Smooth muscle cell (in vitro differentiated cells): ENCODE results near the gene FALEC. TPM values are rescaled to one million over a fixed set of nuclear protein-coding genes. Genes with fewer than 3 reads are reported as not detected.

Experiments
- DNase-seq: peaks from one replicate; lab custom pipeline; 2025; ENCODE audit not compliant: unreplicated experiment; lab: John Stamatoyannopoulos, UW
- H2AFZ ChIP-seq: fragments of 200-600 bp; sonication (generic); 2 replicates; pipeline ENCODE4 v1.6.0; 2016; ENCODE audit warnings: antibody characterized with exemption, low read depth, mild to moderate bottlenecking
- H3F3A ChIP-seq: fragments of 200-600 bp; sonication (generic); 2 replicates; pipeline ENCODE4 v1.6.0; 2017; ENCODE audit warnings: antibody characterized with exemption, low read depth
- H3K27ac ChIP-seq: fragments of 200-600 bp; sonication (generic); 2 replicates; pipeline ENCODE4 v1.5.1; 2016; ENCODE audit warnings: low read depth, mild to moderate bottlenecking
- H3K27me3 ChIP-seq: fragments of 200-600 bp; sonication (generic); 2 replicates; pipeline ENCODE4 v1.6.1; 2016; ENCODE audit warnings: low read depth, mild to moderate bottlenecking
- H3K36me3 ChIP-seq: fragments of 200-600 bp; sonication (generic); 2 replicates; pipeline ENCODE4 v1.5.1; 2016; ENCODE audit warnings: low read depth
- H3K4me1 ChIP-seq: fragments of 200-600 bp; sonication (generic); 2 replicates; pipeline ENCODE4 v1.5.1; 2016; ENCODE audit warnings: low read depth
- H3K4me2 ChIP-seq: fragments of 200-600 bp; sonication (generic); 2 replicates; pipeline ENCODE4 v1.6.0; 2016; ENCODE audit warnings: mild to moderate bottlenecking
- H3K4me3 ChIP-seq: fragments of 200-600 bp; sonication (generic); 2 replicates; pipeline ENCODE4 v1.5.1; 2016; ENCODE audit warnings: mild to moderate bottlenecking
- H3K79me2 ChIP-seq: fragments of 200-600 bp; sonication (generic); 2 replicates; pipeline ENCODE4 v1.6.0; 2016; ENCODE audit warnings: low read depth, mild to moderate bottlenecking
- H3K9ac ChIP-seq: fragments of 200-600 bp; sonication (generic); 2 replicates; pipeline ENCODE4 v1.6.0; 2016; ENCODE audit warnings: low read depth
- H3K9me3 ChIP-seq: fragments of 200-600 bp; sonication (generic); replicated peaks from 2 replicates; pipeline ENCODE4 v1.5.1; 2016; ENCODE audit warnings: low read depth
- H4K20me1 ChIP-seq: fragments of 200-600 bp; sonication (generic); 2 replicates; pipeline ENCODE4 v1.6.0; 2016; ENCODE audit warnings: low read depth
- WGBS: methylation state at CpG from one replicate; pipeline ENCODE4 v1.1.7; 2016; ENCODE audit warnings: low lambda C conversion rate; 5-methylcytosine and 5-hydroxymethylcytosine counted together
- polyA plus RNA-seq: library from polyadenylated mRNA; unstranded; fragments of >200 nt; fragmentation: Nextera tagmentation; extraction: Ambion mirVana; gene quantifications from 2 replicates; pipeline ENCODE4 v1.2.1, GENCODE V29; 2016
- total RNA-seq: library from RNA; depleted of rRNA; stranded (reverse); fragments of >200 nt; gene quantifications from 2 replicates; pipeline ENCODE4 v1.2.3, GENCODE V29; 2014
- TF ChIP-seq, protein P1 (sequence below): fragments of 200-600 bp; sonication (generic); IDR thresholded peaks from 2 replicates; pipeline ENCODE4 v1.5.1; 2017; ENCODE audit warnings: borderline replicate concordance, mild to moderate bottlenecking, antibody characterized with exemption; ENCODE audit not compliant: insufficient read depth, poor library complexity, severe bottlenecking

Gene FALEC
- total and polyA plus RNA-seq, 2 experiments from 2014 or later: 0.62 TPM; not detected in 1

DNA sequence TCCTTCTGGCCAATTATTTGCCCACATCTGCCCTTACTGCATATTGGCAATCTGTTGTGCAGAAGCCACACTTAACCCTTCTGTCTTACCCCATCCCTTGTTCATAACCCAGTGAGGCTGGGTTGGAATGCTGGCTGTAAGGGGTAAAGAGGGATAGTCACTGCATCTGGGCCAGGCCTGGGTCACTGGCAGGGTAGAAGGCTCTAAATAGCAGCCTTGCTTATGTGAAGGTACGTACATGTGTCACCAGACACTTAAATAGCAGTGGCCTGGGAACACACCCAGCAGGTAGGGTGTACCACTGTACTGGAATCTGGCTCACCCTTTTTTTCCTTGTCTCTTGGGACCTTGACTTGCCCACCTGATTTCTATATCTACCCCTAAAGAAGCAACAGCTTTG, 38.2 kb upstream of the FALEC start:
- H3K9me3 ChIP-seq: no peaks in the 10 kb centered on the region
- H3K79me2 ChIP-seq: no peaks in the 10 kb centered on the region
- no peak overlapping the region for H3K9ac ChIP-seq
- no peak overlapping the region for H3K4me3 ChIP-seq
- H3K27ac ChIP-seq: peak overlapping the region; percentile 29
- H4K20me1 ChIP-seq: no peaks in the 10 kb centered on the region
- no peak overlapping the region for H2AFZ ChIP-seq
- 70% methylated on average over 1 of the region's 1 CpG for WGBS
- no peaks in the 10 kb centered on the region for H3K27me3 ChIP-seq
- TF ChIP-seq, protein P1, sequence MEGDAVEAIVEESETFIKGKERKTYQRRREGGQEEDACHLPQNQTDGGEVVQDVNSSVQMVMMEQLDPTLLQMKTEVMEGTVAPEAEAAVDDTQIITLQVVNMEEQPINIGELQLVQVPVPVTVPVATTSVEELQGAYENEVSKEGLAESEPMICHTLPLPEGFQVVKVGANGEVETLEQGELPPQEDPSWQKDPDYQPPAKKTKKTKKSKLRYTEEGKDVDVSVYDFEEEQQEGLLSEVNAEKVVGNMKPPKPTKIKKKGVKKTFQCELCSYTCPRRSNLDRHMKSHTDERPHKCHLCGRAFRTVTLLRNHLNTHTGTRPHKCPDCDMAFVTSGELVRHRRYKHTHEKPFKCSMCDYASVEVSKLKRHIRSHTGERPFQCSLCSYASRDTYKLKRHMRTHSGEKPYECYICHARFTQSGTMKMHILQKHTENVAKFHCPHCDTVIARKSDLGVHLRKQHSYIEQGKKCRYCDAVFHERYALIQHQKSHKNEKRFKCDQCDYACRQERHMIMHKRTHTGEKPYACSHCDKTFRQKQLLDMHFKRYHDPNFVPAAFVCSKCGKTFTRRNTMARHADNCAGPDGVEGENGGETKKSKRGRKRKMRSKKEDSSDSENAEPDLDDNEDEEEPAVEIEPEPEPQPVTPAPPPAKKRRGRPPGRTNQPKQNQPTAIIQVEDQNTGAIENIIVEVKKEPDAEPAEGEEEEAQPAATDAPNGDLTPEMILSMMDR: no peak
- peaks cover 4% of the 10 kb centered on the region for H3K4me1 ChIP-seq
- H3F3A ChIP-seq: peaks cover 7% of the 10 kb centered on the region
- no peak overlapping the region for H3K4me2 ChIP-seq
- no peak for DNase-seq
- H3K36me3 ChIP-seq: no peaks in the 10 kb centered on the region

DNA sequence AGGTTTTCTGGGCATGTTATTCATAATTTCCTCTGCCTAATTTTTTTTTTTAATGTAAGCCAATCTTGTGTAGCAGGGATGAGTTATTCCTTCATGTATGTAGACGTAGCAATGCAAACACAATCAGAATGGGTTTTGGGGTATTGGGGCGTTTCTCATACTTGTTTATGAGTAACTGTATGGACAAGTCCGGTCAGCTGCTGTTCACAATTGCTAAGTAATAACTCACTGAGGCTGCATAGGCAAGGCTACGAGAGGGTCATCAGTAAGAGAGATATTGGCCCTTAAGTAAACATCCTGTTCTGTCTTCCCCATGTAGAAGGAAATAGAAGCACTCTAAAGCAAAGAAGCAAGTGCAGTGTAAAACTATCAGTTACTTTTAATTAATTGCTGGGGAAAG, 37.8 kb upstream of the FALEC start:
- DNase-seq: no peak
- H3K79me2 ChIP-seq: no peaks in the 10 kb centered on the region
- H3K4me1 ChIP-seq: peaks cover 4% of the 10 kb centered on the region
- no peaks in the 10 kb centered on the region for H3K9me3 ChIP-seq
- 50% methylated on average over 4 of the region's 4 CpGs for WGBS
- TF ChIP-seq, protein P1: no peak
- H3K9ac ChIP-seq: no peak overlapping the region
- H2AFZ ChIP-seq: no peak overlapping the region
- peaks cover 7% of the 10 kb centered on the region for H3F3A ChIP-seq
- H3K27ac ChIP-seq: peak overlapping the region; percentile 29
- H3K4me2 ChIP-seq: no peak overlapping the region
- H3K27me3 ChIP-seq: no peaks in the 10 kb centered on the region
- no peaks in the 10 kb centered on the region for H3K36me3 ChIP-seq
- no peaks in the 10 kb centered on the region for H4K20me1 ChIP-seq
- no peak overlapping the region for H3K4me3 ChIP-seq

DNA sequence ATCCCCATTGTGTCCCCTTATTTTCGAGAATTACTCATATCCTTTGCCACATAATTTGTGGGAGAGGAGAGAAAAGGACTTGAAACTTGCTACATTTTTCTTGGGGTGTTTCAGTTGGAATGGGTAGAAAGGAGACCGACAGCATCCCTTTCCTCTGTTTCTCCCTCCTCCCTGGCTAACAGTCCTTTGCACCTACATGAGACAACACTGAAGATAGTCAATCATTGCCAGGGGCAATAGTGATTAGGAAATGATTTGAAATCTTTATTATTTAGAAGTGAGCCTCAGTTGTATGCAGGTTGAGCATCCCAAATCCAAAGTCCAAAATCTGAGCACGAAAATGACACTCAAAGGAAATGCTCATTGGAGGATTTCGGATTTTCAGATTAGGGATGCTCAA, 36.2 kb upstream of the FALEC start:
- Histone ChIP-seq H3K27me3 (no peaks in the 10 kb centered on the region), H3K4me1 (peaks cover 4% of the 10 kb centered on the region), H3K9me3 (no peaks in the 10 kb centered on the region), H3K9ac (no peak overlapping the region), H3K27ac (no peak overlapping the region), H4K20me1 (no peaks in the 10 kb centered on the region), H2AFZ (no peak overlapping the region), H3F3A (peaks cover 7% of the 10 kb centered on the region), H3K79me2 (no peaks in the 10 kb centered on the region), H3K36me3 (no peaks in the 10 kb centered on the region), H3K4me3 (no peak overlapping the region), H3K4me2 (no peak overlapping the region)
- WGBS: 79% methylated on average over 4 of the region's 4 CpGs
- no peak for DNase-seq
- TF ChIP-seq, protein P1: no peak

DNA sequence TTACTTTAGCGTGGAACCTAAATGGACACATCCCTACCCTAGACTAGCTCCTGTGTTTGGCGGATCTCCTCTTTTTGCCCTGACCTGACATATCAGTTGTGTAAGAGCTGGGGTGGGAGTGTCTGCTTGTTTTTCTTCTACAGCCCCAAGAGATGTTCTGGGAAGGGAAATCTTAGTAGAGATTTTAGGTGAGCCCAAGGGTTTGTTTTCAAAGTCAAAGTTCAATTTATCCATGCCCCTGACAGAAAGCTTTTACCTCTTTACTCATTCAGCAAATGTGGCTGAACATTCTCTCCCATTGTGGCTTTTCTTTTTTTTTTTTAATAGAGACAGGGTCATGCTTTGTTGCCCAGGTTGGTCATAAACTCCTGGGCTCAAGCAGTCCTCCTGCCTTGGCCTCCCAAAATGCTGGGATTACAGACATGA, 35.6 kb upstream of the FALEC start:
- Histone ChIP-seq H3K9me3 (no peaks in the 10 kb centered on the region), H3K27me3 (no peaks in the 10 kb centered on the region), H3K4me1 (peaks cover 4% of the 10 kb centered on the region), H3K79me2 (no peaks in the 10 kb centered on the region), H4K20me1 (no peaks in the 10 kb centered on the region), H3K27ac (no peak overlapping the region), H3K9ac (no peak overlapping the region), H3K36me3 (no peaks in the 10 kb centered on the region), H2AFZ (no peak overlapping the region), H3F3A (peaks cover 7% of the 10 kb centered on the region), H3K4me3 (no peak overlapping the region), H3K4me2 (no peak overlapping the region)
- TF ChIP-seq, protein P1: no peak
- WGBS: 90% methylated on average over 2 of the region's 2 CpGs
- no peak for DNase-seq
